PFSK-1 (cell line): Measurements from ENCODE around the gene EFCAB6.

Source experiments
- FOXP2 ChIP-seq: optimal IDR thresholded peaks from 2 replicates; pipeline ENCODE3; 2011; ENCODE audit warnings: borderline replicate concordance, control low read depth, inconsistent platforms; ENCODE audit not compliant: insufficient read depth; ENCODE audit errors: extremely low read length, extremely low read depth
- POLR2AphosphoS5 ChIP-seq: IDR thresholded peaks from 2 replicates; pipeline ENCODE4 v1.6.1; 2012; ENCODE audit warnings: low read depth, mild to moderate bottlenecking, control low read depth, low read length, moderate library complexity
- SIN3A ChIP-seq: IDR thresholded peaks from 2 replicates; pipeline ENCODE4 v1.6.1; 2012; ENCODE audit warnings: mild to moderate bottlenecking, low read length, moderate library complexity, borderline replicate concordance; ENCODE audit not compliant: insufficient read depth
- TAF1 ChIP-seq: IDR thresholded peaks from 2 replicates; pipeline ENCODE4 v1.6.1; 2012; ENCODE audit warnings: low read length, control low read depth, borderline replicate concordance; ENCODE audit not compliant: insufficient read depth

DNA sequence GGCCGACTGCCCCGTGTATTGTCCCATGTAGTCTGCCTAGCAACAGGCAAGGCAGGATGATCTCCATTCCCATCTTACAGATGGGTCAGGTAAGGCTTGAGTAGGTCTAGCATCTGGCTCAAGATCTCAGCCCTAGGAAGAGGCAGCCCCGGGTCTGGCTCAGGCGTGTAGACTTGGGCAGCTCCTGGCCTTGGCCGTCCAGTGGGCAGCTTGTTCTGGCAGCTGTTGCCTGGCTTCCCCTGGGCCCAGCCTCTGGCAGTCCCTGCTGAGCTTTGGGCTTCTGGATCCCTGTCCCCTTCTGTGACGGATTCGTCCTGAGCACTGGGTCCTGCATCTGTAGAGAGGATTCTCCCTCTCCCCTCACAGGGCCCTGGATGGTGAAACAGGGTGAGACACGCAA lies 327.9 kb downstream of the EFCAB6 start:
- no peak for TF ChIP-seq POLR2AphosphoS5
- TF ChIP-seq SIN3A: no peak
- no peak for TF ChIP-seq TAF1
- no peak for TF ChIP-seq FOXP2
